SKM-1 (cell line): ENCODE measurements around the gene ARSA.
"Not testable (repeated sequence)": the region's sequence is repeated elsewhere in the genome, so short reads cannot be mapped to it uniquely, and the experiment has no call there.

Experiments used
- DNase-seq: peaks from one replicate; lab custom pipeline; 2025; ENCODE audit not compliant: unreplicated experiment; lab: John Stamatoyannopoulos, UW

The ARSA gene

GRCh38 chr22:50656122-50657070, 28.4 kb upstream of the ARSA start:
- DNase-seq: no peak

- not testable (repeated sequence) for DNase-seq
Measured at GRCh38 chr22:50654664-50655063, 26.7 kb upstream of the ARSA start.

GRCh38 chr22:50653256-50653655, 25.3 kb upstream of the ARSA start:
- no peak for DNase-seq

- not testable (repeated sequence) for DNase-seq
Measured at GRCh38 chr22:50643821-50644101, 15.8 kb upstream of the ARSA start.

- not testable (repeated sequence) for DNase-seq
Measured at GRCh38 chr22:50643021-50643820, 15.3 kb upstream of the ARSA start.

GRCh38 chr22:50641696-50642607, 14.0 kb upstream of the ARSA start:
- no peak for DNase-seq

- DNase-seq: no peak
Measured at GRCh38 chr22:50640857-50641647, 13.1 kb upstream of the ARSA start.

- not testable (repeated sequence) for DNase-seq
Measured at GRCh38 chr22:50640296-50640695, 12.3 kb upstream of the ARSA start.

- DNase-seq: no peak
Measured at GRCh38 chr22:50635591-50635990, 7.6 kb upstream of the ARSA start.

GRCh38 chr22:50633771-50634170, 5.8 kb upstream of the ARSA start:
- DNase-seq: no peak

GRCh38 chr22:50633086-50633485, 5.1 kb upstream of the ARSA start:
- no peak for DNase-seq

- DNase-seq: no peak
Measured at GRCh38 chr22:50630376-50630775, 2.4 kb upstream of the ARSA start.

GRCh38 chr22:50628543-50629134, 687 bp upstream of the ARSA start:
- DNase-seq: no peak

GRCh38 chr22:50626850-50627641, 906 bp downstream of the ARSA start:
- no peak for DNase-seq

GRCh38 chr22:50626314-50626849, 1.6 kb downstream of the ARSA start:
- no peak for DNase-seq

GRCh38 chr22:50625568-50626313, 2.2 kb downstream of the ARSA start:
- no peak for DNase-seq

- DNase-seq: no peak
Measured at GRCh38 chr22:50625131-50625567, 2.8 kb downstream of the ARSA start.
